MM.1S (cell line): ENCODE data around the gene SERF2.

Experiments
- CTCF ChIP-seq: fragments of 300-600 bp; sonication (generic); IDR thresholded peaks from 2 replicates; pipeline ENCODE4 v1.5.1; 2016; ENCODE audit warnings: antibody characterized with exemption, low read length, mixed read lengths
- EZH2 ChIP-seq: fragments of 300-600 bp; sonication (generic); optimal IDR thresholded peaks from 2 replicates; pipeline ENCODE3; 2017; ENCODE audit warnings: low read depth, mild to moderate bottlenecking, antibody characterized with exemption, low read length, mixed read lengths

GRCh38 chr15:43828061-43828657 is 36.0 kb downstream of the SERF2 start:
- no peak for TF ChIP-seq CTCF
- no peak for TF ChIP-seq EZH2
